HepG2 (cell line): ENCODE data around the gene GSTCD. TPM values are rescaled to one million over a fixed set of nuclear protein-coding genes. Genes with fewer than 3 reads are reported as not detected.

Source experiments
- ATAC-seq: fragments of 200-7000 bp; cut with Tn5 transposase; 3 replicates; pipeline ENCODE4 v1.9.1; 2020; ENCODE audit warnings: mild to moderate bottlenecking, moderate library complexity
- BruUV-seq: library from RNA; stranded (reverse); fragments of 400-500 nt; replicated peaks from 2 replicates; lab custom pipeline; 2021; lab: Mats Ljungman, UMichigan
- CTCF ChIA-PET: fragments of 300-600 bp; formaldehyde crosslinking; extraction: SDS; loops from one replicate; lab custom pipeline; 2021; ENCODE audit warnings: low total read pairs, inconsistent platforms, low intra/inter-chr PET ratio; lab: Yijun Ruan, JAX
- POLR2A ChIA-PET: fragments of 350-600 bp; sonication (Branson Sonifier 250); formaldehyde crosslinking; loops from one replicate; lab custom pipeline; 2020; ENCODE audit warnings: antibody characterized with exemption, inconsistent platforms; lab: Yijun Ruan, JAX
- DNase-seq: peaks from one replicate; pipeline ENCODE4 v3.0.0-alpha.2; 2015; ENCODE audit warnings: low spot score
- FAIRE-seq: peaks from 3 replicates; lab custom pipeline; 2011; peaks lifted over from hg19 to GRCh38; lab: Jason Lieb, UNC
- H2AFZ ChIP-seq: one replicate; pipeline ENCODE4 v1.6.1; 2011; ENCODE audit warnings: low read length, inconsistent platforms
- H3K27ac ChIP-seq: fragments of 300-600 bp; 3 replicates; pipeline ENCODE4 v1.8.0; 2011; ENCODE audit warnings: mixed run types, mild to moderate bottlenecking, mixed read lengths, low read length, inconsistent platforms; ENCODE audit not compliant: insufficient read depth; ENCODE audit errors: extremely low read length
- H3K27me3 ChIP-seq, 2 experiments: fragments of 200-600 bp in 1 of 2; 2 replicates in 1 of 2; 3 replicates in 1 of 2; pipeline versions ENCODE4 v1.6.0 to v1.8.0; 2011; ENCODE audit warnings: low read length in 2 of 2, mild to moderate bottlenecking in 2 of 2, moderate library complexity in 2 of 2, inconsistent platforms in 1 of 2; ENCODE audit not compliant: insufficient read depth in 2 of 2, control insufficient read depth in 1 of 2
- H3K36me3 ChIP-seq, 2 experiments: fragments of 200-600 bp in 1 of 2; replicated peaks in 1 of 2; 2 replicates in 1 of 2; 3 replicates in 1 of 2; pipeline versions ENCODE4 v1.5.1 to v1.8.0; 2011; ENCODE audit warnings: low read length in 2 of 2, inconsistent platforms in 1 of 2; ENCODE audit not compliant: insufficient read depth in 2 of 2, control insufficient read depth in 1 of 2
- H3K4me1 ChIP-seq: 2 replicates; pipeline ENCODE4 v1.5.1; 2012; ENCODE audit warnings: low read length, inconsistent platforms; ENCODE audit not compliant: insufficient read depth
- H3K4me2 ChIP-seq: 2 replicates; pipeline ENCODE4 v1.6.0; 2011; ENCODE audit warnings: low read depth, low read length, inconsistent platforms
- H3K4me3 ChIP-seq, 3 experiments: fragments of 200-600 bp in 1 of 3; sonication (generic), shearing (Covaris generic) in 1 of 3; replicated peaks in 1 of 3; 2 replicates each; pipeline ENCODE4 v1.5.1; 2011 to 2016; ENCODE audit warnings: low read length in 3 of 3, inconsistent platforms in 2 of 3, low read depth in 2 of 3, mild to moderate bottlenecking in 2 of 3, control low read depth in 1 of 3, mixed read lengths in 1 of 3; ENCODE audit not compliant: insufficient read depth in 1 of 3
- H3K79me2 ChIP-seq: one replicate; pipeline ENCODE4 v1.6.1; 2011; ENCODE audit warnings: low read length, inconsistent platforms; ENCODE audit not compliant: insufficient read depth
- H3K9ac ChIP-seq: 2 replicates; pipeline ENCODE4 v1.6.0; 2011; ENCODE audit warnings: mild to moderate bottlenecking, low read depth, low read length, inconsistent platforms; ENCODE audit not compliant: insufficient read depth
- H3K9me3 ChIP-seq: 2 replicates; pipeline ENCODE4 v1.5.1; 2012; ENCODE audit warnings: mild to moderate bottlenecking, low read length
- H4K20me1 ChIP-seq: 2 replicates; pipeline ENCODE4 v1.6.0; 2011; ENCODE audit warnings: inconsistent platforms, mild to moderate bottlenecking, low read length, moderate library complexity; ENCODE audit not compliant: insufficient read depth
- FOXA3 ChIP-seq: IDR thresholded peaks from 2 replicates; pipeline ENCODE4 v1.6.1; 2016; ENCODE audit warnings: missing genetic modification reagents, missing compliant biosample characterization
- THAP11 ChIP-seq: IDR thresholded peaks from 2 replicates; pipeline ENCODE4 v1.6.1; 2016; ENCODE audit warnings: missing biosample characterization, missing genetic modification reagents
- ZNF619 ChIP-seq: sonication (generic); formaldehyde crosslinking; IDR thresholded peaks from 2 replicates; pipeline ENCODE4 v1.4.0; 2020; ENCODE audit warnings: mild to moderate bottlenecking, missing genetic modification reagents
- WGBS: methylation state at CpG from one replicate; pipeline ENCODE4 v1.1.6; 2017; ENCODE audit warnings: low lambda C conversion rate; 5-methylcytosine and 5-hydroxymethylcytosine counted together
- in situ Hi-C: cut with HindIII; loops from 2 replicates; pipeline ENCODE4 v1.10.0; 2017; ENCODE audit warnings: low pct_unique_long_range_greater_than_20kb; ENCODE audit not compliant: extremely low pct_ligation_motif_present
- intact Hi-C: fragments of 100-400 bp; cut with micrococcal nuclease; formaldehyde crosslinking; loops from one replicate; pipeline ENCODE4 v1.10.0; 2022; ENCODE audit not compliant: unreplicated experiment
- polyA plus RNA-seq, 8 experiments: library from polyadenylated mRNA; depleted of rRNA in 3 of 8; stranded (reverse) in 7 of 8; unstranded in 1 of 8; fragments of >200 nt; fragmentation: Illumina TruSeq in 4 of 8; extraction: Trizol in 4 of 8; gene quantifications; 2 replicates each; pipeline versions ENCODE4 v1.2.1 to v1.2.3, GENCODE V29; 2011 to 2016; ENCODE audit warnings: low read depth in 4 of 8, missing spikeins in 1 of 8, mixed read lengths in 1 of 8; ENCODE audit not compliant: insufficient read depth in 1 of 8
- total RNA-seq, 5 experiments: library from RNA; depleted of rRNA; stranded (reverse); fragments of >200 nt; fragmentation: Illumina TruSeq; extraction: Trizol; gene quantifications; 2 replicates each; pipeline ENCODE4 v1.2.3, GENCODE V29; 2016; ENCODE audit warnings: low read depth in 1 of 5
- TF ChIP-seq, protein P1 (sequence below): sonication (generic); formaldehyde crosslinking; IDR thresholded peaks from 2 replicates; pipeline ENCODE4 v1.8.1; 2023; ENCODE audit warnings: mild to moderate bottlenecking, missing genetic modification reagents

The GSTCD gene
- total and polyA plus RNA-seq, 2 of the 13 experiments (the other 11 are each of a cell fraction or from before 2014, with no cell fraction given): 7.9 to 30.8 TPM

DNA sequence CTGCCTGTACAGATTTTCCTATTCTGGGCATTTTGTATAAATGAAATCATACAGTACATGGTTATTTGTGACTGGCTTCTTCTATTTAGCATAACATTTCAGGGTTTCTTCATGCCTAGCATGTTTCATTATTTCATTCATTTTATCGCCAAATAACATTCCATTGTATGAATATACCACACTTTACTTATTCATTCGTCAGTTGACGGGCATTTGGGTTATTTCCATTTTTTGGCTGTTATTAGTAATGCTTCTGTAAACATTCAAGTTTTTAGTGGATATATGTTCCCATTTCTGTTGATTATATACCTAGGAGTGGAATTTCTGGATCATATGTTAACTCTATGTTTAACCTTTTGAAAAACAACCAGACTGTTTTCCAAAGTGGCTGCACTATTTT, 47.6 kb upstream of the GSTCD start:
- Histone ChIP-seq H2AFZ (no peak overlapping the region), H3K9me3 (no peaks in the 10 kb centered on the region), H3K79me2 (no peaks in the 10 kb centered on the region), H3K27ac (no peak overlapping the region), H3K27me3 (no peaks in the 10 kb centered on the region; a peak in 1 of 5 replicates), H3K36me3 (no peaks in the 10 kb centered on the region), H4K20me1 (no peaks in the 10 kb centered on the region), H3K9ac (no peak overlapping the region), H3K4me1 (no peaks in the 10 kb centered on the region), H3K4me2 (no peak overlapping the region), H3K4me3 (no peak overlapping the region)
- WGBS: 78% methylated on average over 3 of the region's 3 CpGs
- BruUV-seq: no TSS peak
- ATAC-seq (no peak), FAIRE-seq (no peak), DNase-seq (no peak)
- no peak for TF ChIP-seq FOXA3 (CRISPR knock-in tag)
- ChIA-PET CTCF (no interaction called here), POLR2A (no interaction called here)
- intact Hi-C loops (no loop called here), in situ Hi-C loops (no loop called here)

DNA sequence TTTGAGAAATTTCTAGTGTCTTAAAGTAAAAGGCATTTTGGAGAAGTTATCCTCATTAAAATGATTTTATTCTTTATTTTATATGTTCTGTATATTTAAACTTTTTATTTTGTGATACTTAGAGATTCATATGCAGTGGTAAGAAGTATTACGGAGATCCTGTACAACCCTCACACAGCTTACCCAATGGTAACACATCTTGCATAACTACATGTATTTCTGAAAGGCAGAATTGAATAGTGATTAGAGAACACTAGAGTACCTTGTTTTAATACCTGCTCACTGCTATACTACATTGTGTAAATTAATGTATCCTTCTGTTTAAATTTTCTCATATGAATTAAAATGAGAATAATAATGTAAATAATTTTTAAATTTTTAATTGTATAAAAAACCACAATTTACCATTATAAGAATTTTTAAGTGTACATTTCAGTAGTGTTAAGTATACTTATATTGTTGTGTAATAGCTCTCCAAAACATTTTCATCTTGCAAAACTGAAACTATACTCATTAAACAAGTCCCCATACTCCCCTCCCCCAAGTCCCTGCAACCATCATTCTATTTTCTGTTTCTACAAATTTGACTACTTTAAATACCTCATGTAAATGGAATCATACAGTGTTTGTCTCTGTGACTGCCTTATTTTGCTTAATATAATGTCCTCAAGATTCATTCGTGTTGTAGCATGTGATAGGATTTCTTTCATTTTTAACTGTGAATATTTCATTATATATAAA, 45.5 kb upstream of the GSTCD start:
- Histone ChIP-seq H3K9ac (no peak overlapping the region), H3K36me3 (no peaks in the 10 kb centered on the region), H3K4me2 (no peak overlapping the region), H3K27ac (no peak overlapping the region), H4K20me1 (no peaks in the 10 kb centered on the region), H3K4me1 (no peaks in the 10 kb centered on the region), H3K9me3 (no peaks in the 10 kb centered on the region), H3K4me3 (no peak overlapping the region), H3K79me2 (no peaks in the 10 kb centered on the region), H3K27me3 (no peaks in the 10 kb centered on the region; a peak in 1 of 5 replicates), H2AFZ (no peak overlapping the region)
- 23% methylated on average over 2 of the region's 2 CpGs for WGBS
- ChIA-PET CTCF (no interaction called here), POLR2A (no interaction called here)
- intact Hi-C loops: no loop called here
- BruUV-seq: no TSS peak
- ATAC-seq (no peak), DNase-seq (no peak), FAIRE-seq (no peak)
- in situ Hi-C loops: no loop called here
- no peak for TF ChIP-seq THAP11
- no peak for TF ChIP-seq ZNF619 (CRISPR knock-in tag)
- TF ChIP-seq, protein P1, sequence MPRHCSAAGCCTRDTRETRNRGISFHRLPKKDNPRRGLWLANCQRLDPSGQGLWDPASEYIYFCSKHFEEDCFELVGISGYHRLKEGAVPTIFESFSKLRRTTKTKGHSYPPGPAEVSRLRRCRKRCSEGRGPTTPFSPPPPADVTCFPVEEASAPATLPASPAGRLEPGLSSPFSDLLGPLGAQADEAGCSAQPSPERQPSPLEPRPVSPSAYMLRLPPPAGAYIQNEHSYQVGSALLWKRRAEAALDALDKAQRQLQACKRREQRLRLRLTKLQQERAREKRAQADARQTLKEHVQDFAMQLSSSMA: no peak
